HG03196 (cell line): ENCODE results near the gene RGS4.
"Not testable (repeated sequence)": the region's sequence is repeated elsewhere in the genome, so short reads cannot be mapped to it uniquely, and the experiment has no call there.

Source experiments
- ATAC-seq: cut with Tn5 transposase; IDR thresholded peaks from one replicate; pipeline ENCODE4 v1.9.1; 2021; ENCODE audit not compliant: unreplicated experiment

RGS4 gene

GRCh38 chr1:163066686-163067085, 2.5 kb upstream of the RGS4 start:
- no peak for ATAC-seq

- ATAC-seq = no peak
Measured at GRCh38 chr1:163068716-163069115, 445 bp upstream of the RGS4 start.

- no peak for ATAC-seq
Measured at GRCh38 chr1:163069655-163070277, 605 bp downstream of the RGS4 start.

GRCh38 chr1:163071405-163072255, 2.5 kb downstream of the RGS4 start:
- no peak for ATAC-seq

- ATAC-seq = no peak
Measured at GRCh38 chr1:163072658-163073057, 3.5 kb downstream of the RGS4 start.

GRCh38 chr1:163074004-163074403, 4.8 kb downstream of the RGS4 start:
- no peak for ATAC-seq

- no peak for ATAC-seq
Measured at GRCh38 chr1:163074716-163075284, 5.6 kb downstream of the RGS4 start.

GRCh38 chr1:163076044-163076443, 6.9 kb downstream of the RGS4 start:
- no peak for ATAC-seq

- no peak for ATAC-seq
Measured at GRCh38 chr1:163076446-163076845, 7.3 kb downstream of the RGS4 start.

- ATAC-seq = no peak
Measured at GRCh38 chr1:163076981-163077761, 8.0 kb downstream of the RGS4 start.

- no peak for ATAC-seq
Measured at GRCh38 chr1:163082971-163083370, 13.8 kb downstream of the RGS4 start.

- no peak for ATAC-seq
Measured at GRCh38 chr1:163083690-163084089, 14.5 kb downstream of the RGS4 start.

GRCh38 chr1:163084330-163084729, 15.2 kb downstream of the RGS4 start:
- ATAC-seq = no peak

GRCh38 chr1:163085041-163085903, 16.1 kb downstream of the RGS4 start:
- ATAC-seq = no peak

GRCh38 chr1:163085904-163086268, 16.7 kb downstream of the RGS4 start:
- ATAC-seq = no peak

GRCh38 chr1:163089117-163089516, 20.0 kb downstream of the RGS4 start:
- not testable (repeated sequence) for ATAC-seq

- ATAC-seq = no peak
Measured at GRCh38 chr1:163090321-163090945, 21.3 kb downstream of the RGS4 start.

- ATAC-seq = no peak
Measured at GRCh38 chr1:163093169-163093568, 24.0 kb downstream of the RGS4 start.

GRCh38 chr1:163093579-163093978, 24.4 kb downstream of the RGS4 start:
- ATAC-seq = no peak

GRCh38 chr1:163094182-163094581, 25.0 kb downstream of the RGS4 start:
- ATAC-seq = no peak
